Measurements from ENCODE around the gene CMPK2. TPM values are rescaled to one million over a fixed set of nuclear protein-coding genes. Genes with fewer than 3 reads are reported as not detected.
"Not testable (repeated sequence)": the region's sequence is repeated elsewhere in the genome, so short reads cannot be mapped to it uniquely, and the experiment has no call there.

The CMPK2 gene
- total RNA-seq, 1 donor from 2014 or later, result 36.6 TPM

DNA sequence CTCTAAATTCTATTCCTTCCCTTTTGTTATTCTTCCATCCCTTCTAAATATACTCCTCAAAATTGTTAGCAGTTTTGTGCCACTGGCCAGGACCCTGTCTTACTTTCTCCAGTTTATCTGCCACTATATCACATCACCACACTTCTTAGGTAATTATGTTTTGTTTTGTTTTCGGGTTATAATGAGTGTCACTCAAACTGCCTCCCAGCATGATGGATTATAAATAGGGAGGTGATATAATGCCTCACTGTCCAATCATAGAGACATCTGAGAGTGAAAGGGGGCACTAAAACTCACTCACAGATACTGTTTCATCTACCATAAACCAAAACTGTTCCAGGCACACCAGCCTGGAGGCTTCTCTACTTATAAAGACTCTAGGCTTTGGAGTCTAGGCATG lies 15.3 kb upstream of the CMPK2 start:
- no peak for DNase-seq (ENCODE audit: extremely low read depth, low read depth, low spot score)

DNA sequence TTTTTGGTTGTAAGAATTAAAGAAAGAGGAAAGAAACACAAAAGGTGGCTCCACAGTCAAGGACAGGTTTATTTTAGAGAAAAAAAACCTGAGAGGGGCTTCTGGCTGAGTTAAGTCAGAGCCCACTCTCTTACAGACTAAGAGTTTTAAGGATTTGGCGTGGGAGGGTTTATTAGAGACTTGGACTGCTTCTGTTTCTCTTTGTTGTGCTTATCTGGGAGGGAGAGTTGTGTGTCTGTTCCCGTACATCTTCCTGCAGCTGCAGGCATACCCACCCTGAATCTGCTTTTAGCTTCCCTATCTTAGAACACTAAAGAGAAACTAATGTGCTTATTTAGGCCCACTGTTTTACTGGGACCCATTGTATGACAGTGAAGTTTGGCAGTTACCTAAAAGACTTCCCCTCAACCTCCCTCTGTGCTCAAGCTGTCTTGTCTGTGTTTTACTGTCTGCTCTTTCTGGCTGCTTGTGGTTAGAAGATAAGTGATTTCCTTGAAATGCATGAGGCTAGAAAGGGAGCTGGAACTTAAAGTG lies 14.6 kb upstream of the CMPK2 start:
- DNase-seq (ENCODE audit: extremely low read depth, low read depth, low spot score), result no peak

DNA sequence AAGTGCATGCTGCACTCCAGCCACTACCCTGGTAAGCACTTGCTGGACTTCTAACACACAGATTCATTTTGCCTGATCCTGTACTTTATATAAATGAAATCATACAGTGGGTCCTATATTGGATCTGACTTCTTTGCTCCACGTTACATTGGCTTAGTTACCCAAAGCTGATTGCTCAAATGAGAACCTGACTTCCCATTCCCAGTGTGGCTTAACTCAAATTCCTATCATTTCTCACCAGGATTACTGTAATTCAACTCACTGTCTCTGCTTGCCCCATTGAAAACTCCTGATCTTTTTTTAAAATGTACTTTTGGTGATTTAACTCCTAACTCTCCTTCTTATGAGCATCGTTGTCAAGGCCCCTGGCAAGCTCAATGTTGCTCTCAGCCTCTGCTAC lies 13.3 kb upstream of the CMPK2 start:
- DNase-seq (ENCODE audit: extremely low read depth, low read depth, low spot score), result no peak

DNA sequence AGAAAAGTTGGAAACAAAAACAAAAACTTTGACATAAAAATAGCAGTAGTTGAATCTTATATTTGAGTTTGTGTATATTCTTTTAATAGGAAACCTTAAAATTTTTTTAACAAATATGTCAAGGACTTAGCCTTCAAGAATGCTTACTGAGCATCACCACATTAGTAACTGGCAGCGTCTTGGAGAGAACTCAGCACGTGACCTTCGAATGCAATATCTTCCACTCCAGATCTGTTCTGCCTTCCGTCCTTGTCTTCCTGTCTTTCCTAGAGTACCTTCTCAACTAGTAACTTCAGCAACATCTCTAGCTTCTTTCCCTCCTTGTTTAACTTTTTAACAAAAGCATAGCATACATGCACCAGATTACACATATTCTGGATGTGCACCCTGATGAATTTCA lies 12.8 kb upstream of the CMPK2 start:
- no peak for DNase-seq (ENCODE audit: extremely low read depth, low read depth, low spot score)

DNA sequence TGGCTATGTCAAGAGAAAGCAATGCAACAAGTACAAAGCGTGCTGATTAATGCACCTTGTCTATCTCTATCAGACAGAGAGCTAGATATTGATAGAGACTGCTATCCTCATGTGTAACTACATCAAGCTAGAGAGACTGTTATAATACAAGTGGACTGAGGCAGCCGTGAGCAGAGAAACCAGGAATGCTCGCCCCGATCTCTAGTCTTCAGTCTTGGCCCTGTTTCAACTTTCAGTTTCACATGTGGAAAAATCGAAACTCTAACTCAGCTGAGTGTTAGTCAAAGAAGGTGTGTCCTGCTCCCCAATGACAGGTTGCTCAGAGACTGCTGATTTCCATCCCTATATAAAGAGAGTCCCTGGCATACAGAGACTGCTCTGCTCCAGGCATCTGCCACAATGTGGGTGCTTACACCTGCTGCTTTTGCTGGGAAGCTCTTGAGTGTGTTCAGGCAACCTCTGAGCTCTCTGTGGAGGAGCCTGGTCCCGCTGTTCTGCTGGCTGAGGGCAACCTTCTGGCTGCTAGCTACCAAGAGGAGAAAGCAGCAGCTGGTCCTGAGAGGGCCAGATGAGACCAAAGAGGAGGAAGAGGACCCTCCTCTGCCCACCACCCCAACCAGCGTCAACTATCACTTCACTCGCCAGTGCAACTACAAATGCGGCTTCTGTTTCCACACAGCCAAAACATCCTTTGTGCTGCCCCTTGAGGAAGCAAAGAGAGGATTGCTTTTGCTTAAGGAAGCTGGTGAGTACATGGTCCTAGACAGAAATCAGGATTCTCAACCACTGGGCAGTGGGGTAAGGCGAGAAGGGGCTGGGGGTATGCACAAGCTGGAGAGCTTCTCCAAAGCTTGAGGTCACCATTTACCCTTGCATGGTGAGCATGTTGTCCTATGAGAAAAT lies 11.9 kb upstream of the CMPK2 start, which contains the start of gene RSAD2:
Gene RSAD2 (plus strand): TSS at position 376 of the 903 bp plus-strand sequence. CDS start 24 bp downstream, at position 400.
- DNase-seq (ENCODE audit: extremely low read depth, low read depth, low spot score), result no peak

DNA sequence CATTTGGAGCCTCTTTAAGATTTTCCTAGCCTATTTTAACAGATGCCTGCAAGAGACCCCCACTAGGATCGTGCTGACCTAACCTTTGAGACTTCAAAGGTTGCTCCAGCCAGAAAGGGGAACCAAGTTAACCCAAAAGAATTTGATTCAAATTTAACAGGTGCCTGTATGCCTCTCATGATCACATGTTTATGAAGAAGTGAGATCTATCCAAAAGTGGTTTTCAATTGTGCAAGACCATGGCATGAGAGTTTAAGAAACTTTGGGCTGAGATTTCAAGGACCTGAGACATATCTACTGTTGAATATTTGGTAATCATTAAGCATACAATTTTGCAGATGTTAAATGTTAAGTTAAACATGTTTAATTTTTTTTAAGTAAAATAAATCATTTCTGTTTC lies 10.6 kb upstream of the CMPK2 start:
- DNase-seq (ENCODE audit: extremely low read depth, low read depth, low spot score), result no peak

DNA sequence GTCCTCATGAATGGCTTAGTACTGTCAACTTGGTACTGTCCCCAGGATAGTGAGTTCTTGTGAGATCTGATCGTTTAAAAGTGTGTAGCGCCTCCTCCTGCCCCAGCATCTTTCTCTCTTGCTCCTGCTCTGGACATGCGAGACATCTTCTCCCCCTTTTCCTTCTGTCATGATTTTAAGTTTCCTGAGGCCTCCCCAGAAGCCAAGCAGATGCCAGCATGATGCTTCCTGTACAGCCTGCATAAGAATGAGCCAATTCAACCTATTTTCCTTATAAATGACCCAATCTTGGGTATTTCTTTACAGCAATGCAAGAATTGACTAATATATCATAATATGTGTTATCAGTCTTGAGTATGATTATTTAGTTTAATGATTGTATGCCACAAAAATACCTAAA lies 8.3 kb upstream of the CMPK2 start:
- no peak for DNase-seq (ENCODE audit: extremely low read depth, low read depth, low spot score)

DNA sequence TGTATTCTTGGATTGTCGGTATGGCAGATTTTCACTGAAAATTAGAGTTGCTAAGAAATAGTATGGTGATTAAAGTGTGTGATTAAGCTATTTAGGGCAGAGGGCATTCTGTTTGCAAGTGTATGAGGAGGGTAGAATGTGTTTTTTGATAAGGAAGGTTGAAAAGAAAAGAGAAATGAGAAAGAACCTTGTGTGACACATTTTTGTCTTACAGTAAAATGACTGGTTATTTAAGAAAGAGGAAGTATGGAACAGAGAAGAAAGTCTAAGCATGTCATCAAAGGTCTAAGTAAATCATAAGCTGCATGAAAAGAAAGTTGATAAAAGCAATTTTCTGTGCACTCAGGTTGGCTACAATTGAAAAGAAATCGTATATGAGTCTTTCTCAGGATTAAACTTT lies 6.7 kb upstream of the CMPK2 start:
- DNase-seq (ENCODE audit: extremely low read depth, low read depth, low spot score), result no peak

DNA sequence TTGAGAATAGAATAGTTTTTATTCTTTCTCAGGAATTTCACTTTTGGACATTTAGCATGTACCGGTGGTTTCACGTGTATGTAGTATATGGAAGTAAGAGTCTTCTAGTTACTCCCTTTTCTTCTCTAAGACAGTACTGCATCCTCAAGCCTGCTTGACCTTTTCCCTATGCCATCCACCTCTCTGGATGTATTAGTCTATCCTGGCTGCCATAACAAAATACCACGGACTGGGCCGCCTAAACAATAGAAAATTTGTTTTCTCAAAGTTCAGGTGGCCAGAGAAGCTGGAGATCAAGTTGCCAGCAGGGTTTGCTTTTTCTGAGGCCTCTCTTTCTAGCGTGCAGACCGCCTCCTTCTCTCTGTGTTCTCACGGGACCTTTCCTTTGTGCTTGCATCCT lies 1.3 kb upstream of the CMPK2 start:
- DNase-seq (ENCODE audit: extremely low read depth, low read depth, low spot score), result no peak

DNA sequence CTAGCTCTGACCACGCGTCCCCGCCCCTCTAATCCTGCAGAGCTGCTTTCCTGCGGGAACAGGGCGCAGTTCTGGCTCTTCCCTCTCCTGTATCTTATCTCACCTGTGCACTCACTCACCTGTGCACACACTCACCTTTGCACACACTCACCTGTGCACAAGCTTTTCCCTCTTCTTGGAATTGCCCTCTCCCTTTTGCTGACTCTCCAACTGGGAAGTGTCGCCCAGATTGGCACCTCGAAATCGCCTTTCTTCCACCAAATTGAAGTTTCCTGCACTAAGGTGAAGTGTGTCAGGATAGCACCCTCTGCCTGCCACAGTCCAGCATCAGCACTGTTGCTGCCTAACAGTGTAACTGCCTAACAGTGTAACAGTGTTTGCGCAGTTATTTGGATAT lies 566 bp upstream of the CMPK2 start:
- DNase-seq (ENCODE audit: extremely low read depth, low read depth, low spot score), result no peak

DNA sequence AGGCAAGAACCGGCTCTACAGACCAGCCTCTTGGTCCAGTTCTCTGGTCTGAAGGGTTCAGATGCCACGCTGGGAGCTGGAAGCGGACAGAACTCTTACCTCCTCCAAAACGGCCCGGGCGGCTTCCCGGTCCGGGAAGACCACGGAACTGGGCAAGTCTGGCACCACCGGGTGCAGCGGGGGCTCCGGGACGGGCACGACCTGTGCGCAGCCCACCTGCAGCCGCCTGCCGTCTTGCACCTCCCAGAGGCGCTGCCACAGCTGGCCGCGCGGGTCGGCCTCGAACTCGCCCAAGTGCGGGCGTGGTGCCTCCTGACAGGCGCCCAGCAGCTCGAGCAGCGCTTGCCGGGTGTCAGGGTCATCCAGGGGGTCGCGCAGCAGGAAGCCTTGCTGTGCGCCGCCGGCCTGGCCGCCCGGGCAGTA lies 773 bp downstream of the CMPK2 start:
- no peak for DNase-seq (ENCODE audit: extremely low read depth, low read depth, low spot score)

DNA sequence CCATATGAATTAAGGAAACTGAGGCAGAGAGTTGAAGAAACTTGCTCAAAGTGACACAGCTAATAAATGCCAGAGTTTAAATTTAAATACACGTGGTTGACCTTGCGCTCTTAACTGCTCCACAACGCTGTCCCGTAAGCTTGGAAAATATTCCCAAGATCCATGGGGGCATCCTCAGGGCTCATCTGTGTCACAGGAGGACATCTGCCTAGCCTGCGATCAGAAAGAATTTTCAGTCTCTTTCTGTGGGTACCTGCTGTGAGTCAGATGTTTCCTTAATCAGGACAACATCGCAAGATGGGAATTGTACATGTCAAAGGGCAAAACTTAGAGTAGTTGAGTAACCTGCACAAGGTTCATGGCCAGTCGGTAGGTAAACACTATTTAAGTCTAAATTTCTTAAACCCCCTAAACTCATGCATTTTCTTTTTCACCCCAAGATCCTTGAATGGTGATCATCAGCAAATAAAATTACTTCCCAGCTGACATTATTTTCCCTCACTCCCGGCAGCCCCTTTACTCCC lies 1.4 kb downstream of the CMPK2 start:
- DNase-seq (ENCODE audit: extremely low read depth, low read depth, low spot score), result no peak

DNA sequence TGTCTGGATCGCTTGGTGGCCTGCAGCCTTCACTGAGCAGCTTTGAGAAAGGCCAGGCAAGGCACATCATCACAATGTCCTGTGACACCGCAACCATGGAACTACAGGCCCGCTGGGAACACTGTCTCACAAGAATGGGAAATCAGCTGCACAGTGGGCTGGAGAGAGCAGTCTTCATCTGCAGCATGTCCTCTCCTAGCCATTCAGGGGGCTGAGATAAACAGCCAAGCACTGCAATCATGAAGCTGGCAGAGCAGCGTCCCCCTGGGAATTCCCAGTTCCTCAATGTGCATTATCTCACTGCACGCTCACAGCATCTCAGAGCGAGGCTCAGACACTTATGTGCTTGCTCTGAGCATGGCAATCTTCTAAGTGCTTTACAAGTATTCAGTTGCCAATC lies 1.9 kb downstream of the CMPK2 start:
- DNase-seq (ENCODE audit: extremely low read depth, low read depth, low spot score), result no peak

DNA sequence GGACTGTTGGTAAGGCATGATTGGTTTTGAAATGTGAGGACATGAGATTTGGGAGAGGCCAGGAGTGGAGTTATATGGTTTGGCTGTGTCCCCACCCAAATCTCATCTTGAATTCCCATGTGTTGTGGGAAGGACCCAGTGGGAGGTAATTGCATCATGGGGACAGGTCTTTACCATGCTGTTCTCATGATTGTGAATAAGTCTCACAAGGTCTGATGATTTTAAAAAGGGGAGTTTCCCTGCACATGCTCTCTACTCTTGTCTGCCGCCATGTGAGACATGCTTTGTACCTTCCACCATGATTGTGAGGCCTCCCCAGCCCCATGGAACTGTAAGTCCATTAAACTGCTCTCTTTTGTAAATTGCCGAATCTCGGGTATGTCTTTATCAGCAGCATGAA lies 5.4 kb downstream of the CMPK2 start:
- no peak for DNase-seq (ENCODE audit: extremely low read depth, low read depth, low spot score)

DNA sequence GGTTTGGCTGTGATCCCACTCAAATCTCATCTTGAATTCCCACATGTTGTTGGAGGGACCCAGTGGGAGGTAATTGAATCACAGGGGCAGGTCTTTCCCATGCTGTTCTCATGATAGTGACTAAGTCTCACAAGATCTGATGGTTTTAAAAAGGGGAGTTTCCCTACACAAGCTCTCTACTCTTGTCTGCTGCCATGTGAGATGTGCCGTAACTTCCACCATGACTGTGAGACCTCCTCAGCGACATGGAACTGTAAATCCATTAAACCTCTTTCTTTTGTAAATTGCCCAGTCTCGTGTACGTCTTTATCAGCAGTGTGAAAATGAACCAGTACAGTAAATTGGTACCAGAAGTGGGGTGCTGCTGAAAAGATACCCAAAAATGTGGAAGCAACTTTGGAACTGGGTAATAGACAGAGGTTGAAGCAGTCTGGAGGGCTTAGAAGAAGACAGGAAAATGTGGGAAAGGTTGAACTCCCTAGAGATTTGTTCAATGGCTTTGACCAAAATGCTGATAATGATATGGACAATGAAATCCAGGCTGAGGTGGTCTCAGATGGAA lies 7.2 kb downstream of the CMPK2 start:
- not testable (repeated sequence) for DNase-seq (ENCODE audit: extremely low read depth, low read depth, low spot score)

DNA sequence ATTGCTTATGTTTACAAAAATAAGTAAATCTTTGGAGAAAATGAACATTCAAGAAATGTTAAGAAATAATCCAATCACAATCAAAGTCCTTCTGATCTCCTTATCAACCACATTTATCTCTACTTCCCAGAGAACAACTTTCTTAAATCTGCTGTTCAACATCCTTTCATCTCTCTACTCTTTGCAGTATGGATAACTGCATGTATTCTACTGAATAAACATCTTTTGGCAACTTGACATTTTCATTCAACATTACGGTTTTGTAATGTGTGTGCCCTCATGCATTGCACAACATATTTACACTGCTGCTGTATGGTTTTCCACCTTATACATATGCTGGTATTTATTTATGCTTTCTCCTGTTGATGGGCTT lies 9.2 kb downstream of the CMPK2 start:
- DNase-seq (ENCODE audit: extremely low read depth, low read depth, low spot score), result no peak

DNA sequence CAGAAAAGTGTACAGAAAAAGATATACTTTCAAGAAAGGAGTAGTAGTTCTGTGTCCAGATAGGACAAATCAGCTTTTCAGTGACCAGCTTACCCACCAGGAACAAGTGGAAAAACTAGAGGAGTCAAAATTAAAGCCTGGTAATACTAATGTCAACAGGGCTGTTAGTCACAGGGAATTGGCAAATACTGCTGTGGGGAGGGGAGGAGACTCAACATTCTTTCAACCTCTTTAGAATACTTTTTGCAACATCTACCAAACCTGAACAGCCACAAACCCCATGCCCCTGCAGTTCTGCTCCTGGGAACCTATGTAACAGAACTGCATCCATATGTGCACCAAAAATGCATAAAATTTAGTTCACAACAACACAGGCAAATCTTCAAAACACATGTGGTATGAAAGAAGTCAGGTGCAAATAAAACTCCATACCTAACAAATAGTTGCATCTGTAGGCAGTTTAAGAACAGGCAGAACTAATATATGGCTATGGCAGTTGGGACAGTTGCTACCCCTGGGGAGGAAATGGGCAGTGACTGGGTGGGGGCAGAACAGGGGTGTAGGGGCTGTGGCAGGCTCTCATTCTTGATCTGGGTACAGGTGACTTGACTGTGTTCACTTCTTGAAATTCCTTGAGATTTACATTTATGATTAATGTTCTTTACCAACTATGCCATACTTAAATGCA lies 9.7 kb downstream of the CMPK2 start:
- DNase-seq (ENCODE audit: extremely low read depth, low read depth, low spot score), result no peak

DNA sequence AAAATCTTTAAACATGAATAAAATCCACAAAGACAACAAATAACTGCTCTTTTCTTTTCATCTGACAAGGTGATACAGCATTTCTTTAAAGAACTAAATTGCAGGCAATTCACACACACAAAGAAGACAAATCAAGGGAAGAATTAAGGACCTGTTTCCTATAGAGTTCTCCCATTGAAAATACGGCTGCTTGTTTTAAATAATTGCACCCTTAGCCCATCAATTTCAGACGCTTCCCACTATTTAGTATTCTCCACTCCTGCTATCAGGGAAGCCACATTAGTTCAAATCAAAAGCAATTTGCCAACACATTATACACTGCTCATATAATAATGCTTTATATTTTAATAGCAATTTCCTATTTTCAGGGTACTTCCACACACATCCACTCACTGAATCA lies 11.3 kb downstream of the CMPK2 start:
- no peak for DNase-seq (ENCODE audit: extremely low read depth, low read depth, low spot score)

DNA sequence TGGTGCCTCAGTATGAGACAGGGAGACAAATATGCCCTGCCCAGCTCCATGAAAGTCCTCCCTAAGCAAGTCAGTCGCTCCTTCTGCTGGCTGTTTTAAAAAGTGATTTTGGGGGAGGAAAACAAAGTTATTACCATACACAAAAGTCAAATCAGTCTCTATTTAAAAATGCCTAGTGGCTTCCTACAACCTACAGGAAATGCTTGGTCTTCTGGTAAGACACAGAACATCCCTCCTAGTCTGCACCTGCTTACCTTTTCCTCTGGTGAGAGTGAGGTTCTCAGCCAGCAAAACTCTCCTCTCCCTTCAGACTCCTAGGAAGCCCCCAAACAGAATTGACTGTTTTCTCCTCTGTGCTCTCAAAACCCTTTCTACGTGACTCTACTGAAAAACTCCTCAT lies 13.5 kb downstream of the CMPK2 start:
- DNase-seq (ENCODE audit: extremely low read depth, low read depth, low spot score), result no peak

DNA sequence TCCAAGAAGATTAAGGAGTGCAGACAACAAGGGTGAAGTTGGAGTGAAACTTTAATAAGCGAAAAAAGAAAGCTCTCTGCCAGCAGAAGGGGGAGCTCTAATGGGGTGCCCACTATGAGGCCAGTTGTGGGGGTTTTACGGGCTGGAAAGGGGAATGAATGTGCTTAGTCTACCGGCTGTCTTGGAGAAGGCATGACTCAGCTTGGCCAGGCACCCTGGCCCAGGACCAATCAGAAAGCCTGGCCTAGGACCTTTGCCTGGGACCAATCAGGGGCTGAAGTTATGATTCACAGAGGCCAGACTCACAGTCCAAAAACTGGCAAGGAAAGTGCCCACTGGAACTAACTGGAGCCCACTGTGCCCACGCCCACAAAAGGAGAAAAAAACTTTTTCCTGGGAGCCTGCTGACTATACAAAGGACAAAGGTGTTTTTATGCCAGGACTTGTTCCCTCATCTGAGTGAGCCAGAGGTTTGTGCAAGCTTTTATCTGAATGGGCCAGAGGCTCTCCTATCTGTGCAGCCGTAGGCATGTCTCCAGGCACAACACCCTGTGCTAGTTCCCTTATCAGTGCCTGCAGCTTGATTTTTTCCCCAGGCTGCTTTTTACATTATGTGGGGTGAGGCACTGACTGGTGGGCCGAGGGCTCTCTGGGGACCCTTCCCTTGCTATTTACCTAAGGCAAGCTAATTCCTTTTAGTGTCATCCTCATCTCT lies 18.6 kb downstream of the CMPK2 start:
- DNase-seq (ENCODE audit: extremely low read depth, low read depth, low spot score), result no peak

DNA sequence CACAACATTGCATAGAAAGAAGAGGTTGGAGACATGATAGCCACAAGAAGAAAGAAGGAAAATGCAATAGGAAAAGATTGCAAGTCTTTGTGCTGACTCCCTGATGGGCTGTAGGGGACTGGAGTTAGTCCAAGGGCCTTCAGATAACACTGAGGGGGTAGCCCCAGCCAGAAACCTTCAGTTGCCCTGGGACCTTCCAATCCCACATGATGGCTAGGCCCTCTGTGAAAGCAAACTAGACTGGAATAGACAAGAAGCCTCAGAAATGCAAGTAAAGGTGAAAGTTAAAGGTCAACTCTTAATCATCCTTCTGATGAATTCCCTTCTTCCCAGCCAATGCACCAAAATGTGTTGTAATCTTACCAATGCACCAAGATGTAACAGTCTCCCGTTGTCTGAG lies 19.2 kb downstream of the CMPK2 start:
- DNase-seq (ENCODE audit: extremely low read depth, low read depth, low spot score), result no peak

All from glomerular endothelial cell (primary cell).